GM18951 (cell line): Measurements from ENCODE around the gene SH3PXD2A.

Experiments used
- POLR2A ChIP-seq: IDR thresholded peaks from 4 replicates; pipeline ENCODE4 v1.6.1; 2011; ENCODE audit warnings: mild to moderate bottlenecking; ENCODE audit not compliant: insufficient read length, insufficient read depth; ENCODE audit errors: extremely low read depth
- in situ Hi-C: fragments of 300-500 bp; cut with MboI; formaldehyde crosslinking; loops from one replicate; pipeline ENCODE4 v1.12.0; 2022; ENCODE audit warnings: low sequenced_read_pairs, mixed read lengths, inconsistent platforms; ENCODE audit not compliant: unreplicated experiment

SH3PXD2A gene

DNA sequence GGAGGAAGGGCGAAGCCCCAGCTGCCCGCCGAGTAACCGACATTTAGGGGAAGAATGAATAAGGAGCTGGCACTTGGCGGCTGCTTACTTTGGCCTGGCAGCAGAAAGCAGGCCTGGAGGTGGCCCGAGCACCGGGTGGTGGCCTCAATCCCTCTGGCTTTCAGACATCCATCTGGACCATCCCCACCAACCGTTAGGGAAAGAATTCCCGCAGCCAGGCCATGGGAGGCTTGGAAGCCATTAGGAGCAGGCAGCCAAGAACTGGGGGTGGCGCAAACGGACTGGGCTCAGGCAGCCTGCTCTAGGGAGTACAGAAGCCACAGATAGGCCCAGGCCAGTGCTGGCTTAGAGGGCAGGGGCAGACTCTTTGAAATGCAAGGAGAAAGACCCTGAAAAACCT lies 229.2 kb downstream of the SH3PXD2A start:
- TF ChIP-seq POLR2A: no peak
- in situ Hi-C loops: no loop called here

DNA sequence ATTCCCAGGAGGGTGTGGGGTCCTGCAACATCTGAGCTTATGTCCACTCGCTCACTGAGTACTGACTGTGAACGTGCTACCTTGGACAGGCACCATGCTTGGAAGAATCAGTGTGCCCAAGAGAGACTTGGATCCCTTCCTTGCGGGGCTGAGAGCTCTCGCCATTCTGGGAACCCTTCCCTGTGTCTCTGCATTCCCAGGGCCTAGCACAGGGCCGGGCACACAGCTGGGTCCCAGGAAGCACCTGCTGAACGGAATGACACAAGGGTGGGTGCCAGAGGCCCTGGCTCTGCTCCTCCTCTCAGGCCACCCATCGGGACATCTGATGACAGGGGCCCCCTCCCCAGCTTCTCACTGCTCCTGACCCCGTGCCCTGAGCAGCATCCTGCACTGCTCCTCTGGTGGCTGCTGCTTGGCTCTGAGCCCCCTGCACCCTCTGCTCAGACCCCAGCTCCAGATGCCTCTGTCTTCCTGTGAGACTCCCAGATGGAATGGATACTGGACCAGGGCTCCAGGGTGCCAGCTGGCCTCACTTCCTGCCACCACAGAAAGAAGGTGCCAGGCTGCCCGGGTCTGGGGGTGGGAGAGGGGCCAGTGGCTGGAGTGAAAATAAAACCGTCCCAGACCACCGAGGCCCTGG lies 232.3 kb downstream of the SH3PXD2A start:
- in situ Hi-C loops: no loop called here
- no peak for TF ChIP-seq POLR2A

DNA sequence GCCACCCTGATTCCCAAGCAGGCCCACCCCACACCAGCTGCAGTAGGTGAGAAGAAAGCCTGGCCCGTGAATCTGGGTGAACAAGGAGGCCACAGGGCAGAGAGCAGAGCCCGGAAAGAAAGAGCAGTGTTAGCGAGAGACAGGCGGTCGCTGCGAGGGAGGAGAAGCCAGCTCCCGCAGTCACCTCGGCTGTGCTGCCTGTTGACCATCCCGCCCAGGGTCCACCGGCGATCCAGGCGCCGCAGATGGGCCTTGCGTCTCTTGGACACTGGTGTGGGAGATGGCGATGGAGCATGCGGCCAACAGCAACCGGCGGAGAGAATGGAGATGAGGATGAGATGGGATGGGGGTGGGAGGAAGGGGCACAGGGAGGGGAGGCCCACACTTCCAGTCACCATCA lies 233.1 kb downstream of the SH3PXD2A start:
- in situ Hi-C loops: no loop called here
- no peak for TF ChIP-seq POLR2A

DNA sequence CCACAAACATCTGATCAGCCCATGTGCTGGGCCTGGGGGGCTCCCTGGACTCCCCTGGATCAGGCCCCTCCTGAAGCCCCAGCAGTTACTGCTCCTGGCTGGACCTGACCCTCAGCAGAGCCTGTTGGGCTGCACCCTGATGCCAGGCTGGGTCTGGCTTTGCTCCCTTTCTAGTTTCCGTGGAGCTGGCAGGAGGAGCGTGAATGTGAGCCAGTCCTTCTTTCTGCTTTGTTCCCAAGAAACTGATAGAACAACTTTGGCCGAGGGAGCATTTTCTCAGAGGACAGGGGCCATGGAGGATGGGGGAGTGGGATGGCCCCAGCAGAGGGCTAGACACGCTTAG lies 233.6 kb downstream of the SH3PXD2A start:
- TF ChIP-seq POLR2A: no peak
- in situ Hi-C loops: no loop called here

DNA sequence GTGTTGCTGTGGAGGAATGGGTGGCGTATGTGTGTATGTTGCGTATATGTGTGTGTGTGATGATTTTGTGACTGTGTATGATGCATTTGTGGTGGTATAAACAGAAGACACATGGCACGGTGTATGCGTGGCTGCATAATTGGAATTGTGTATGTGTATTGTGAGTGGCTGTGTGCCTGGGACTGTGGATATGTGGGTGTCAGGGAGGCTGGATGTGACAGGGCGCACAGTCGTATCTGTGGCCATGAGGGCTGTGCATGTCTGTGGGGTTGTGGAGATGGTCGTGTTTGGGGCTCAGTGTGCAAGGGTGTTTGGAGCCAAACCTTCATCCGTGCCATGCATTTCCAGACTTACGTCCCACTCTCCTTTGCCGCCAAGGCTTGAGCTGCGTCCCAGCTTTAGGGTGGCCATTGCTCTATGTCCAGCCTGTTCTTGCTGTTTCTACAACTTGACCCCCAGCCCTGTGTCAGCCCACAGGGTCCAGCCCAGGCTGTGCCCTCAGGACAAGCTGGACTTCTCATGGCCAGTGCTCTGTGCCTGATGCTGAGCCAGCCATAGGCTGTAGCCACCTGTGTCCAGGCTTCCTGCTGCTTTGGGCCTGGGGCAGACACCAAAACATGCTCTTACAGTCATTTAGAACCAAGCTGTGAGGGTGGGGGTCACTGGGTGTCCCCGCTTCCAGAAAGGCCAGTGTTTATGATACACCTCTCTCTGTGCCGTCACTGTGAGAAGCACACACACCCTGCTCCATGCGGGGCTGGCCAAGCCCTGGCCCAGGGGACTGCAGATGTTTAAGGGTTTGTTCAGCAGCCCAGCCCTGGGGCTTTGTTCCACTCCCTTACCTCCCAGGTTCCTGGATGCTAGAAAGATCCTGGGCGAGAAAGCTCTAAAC lies 234.2 kb downstream of the SH3PXD2A start:
- in situ Hi-C loops: no loop called here
- TF ChIP-seq POLR2A: no peak

DNA sequence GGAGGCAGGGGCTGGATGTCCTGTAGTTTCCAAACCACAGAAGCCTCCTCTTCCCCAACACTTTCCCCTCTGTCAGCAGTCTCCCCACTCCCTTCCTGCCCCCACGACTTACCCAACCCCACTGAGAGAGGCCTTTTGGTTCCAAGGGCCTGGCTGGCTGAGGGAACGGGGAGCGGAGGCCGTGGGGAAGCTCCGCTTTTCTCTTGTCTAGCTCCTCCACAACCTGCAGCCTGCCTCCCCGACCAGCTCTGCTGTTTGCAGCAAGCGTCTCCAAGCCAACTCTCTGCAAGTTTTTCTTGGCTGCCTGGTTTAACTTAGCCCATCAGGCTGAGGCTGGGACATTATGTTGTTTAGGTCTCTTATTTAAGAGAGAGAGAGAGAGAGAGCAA lies 235.0 kb downstream of the SH3PXD2A start:
- TF ChIP-seq POLR2A: no peak

GRCh38 chr10:103619424-103620351 lies 235.7 kb downstream of the SH3PXD2A start:
- no peak for TF ChIP-seq POLR2A

More for the DNA sequence above, 235.0 kb downstream of the SH3PXD2A start:
- in situ Hi-C loops: no loop called here

DNA sequence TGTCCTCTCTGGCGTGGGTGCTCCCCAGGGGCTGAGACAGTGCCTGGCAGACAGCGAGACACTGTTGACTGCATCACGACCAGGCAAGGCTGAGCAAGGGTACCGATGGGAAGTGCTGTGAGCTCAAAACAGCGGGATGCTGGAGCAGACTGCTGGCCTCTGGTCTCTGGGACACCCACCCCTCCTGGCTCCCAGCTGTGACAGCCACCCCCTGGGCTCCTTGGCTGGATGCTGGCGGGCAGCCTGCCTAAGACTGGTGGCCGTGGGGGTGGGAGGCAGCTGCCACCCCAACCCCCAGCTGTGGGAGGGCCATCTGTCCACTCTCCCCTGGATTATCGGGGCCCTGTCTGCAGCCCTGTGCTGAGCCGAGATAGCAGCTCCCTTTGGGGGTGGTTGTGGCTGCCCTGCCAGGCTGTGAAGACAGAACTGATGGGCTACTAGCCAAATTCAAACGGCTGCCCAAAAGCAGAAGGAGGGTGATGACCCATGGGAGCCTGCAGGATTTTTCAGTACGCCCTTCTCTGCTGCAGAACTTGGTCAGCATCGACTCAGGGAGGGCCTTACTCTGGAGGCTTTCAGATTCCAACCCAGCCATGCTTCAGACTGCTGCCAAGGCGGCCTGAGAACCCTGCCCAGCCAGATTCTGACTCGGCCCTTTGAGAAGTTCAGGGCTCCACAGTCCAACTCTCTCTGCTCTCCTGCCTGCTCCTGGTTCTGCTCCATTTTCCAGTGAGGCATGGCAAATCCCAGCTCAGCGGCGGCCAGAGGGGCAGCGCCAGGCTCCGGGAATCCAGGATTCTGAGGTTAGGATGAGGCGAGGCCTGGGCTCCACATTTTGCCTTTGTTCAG lies 236.6 kb downstream of the SH3PXD2A start:
- in situ Hi-C loops: no loop called here
- no peak for TF ChIP-seq POLR2A

More at GRCh38 chr10:103619424-103620351, 235.7 kb downstream of the SH3PXD2A start:
- in situ Hi-C loops: no loop called here

DNA sequence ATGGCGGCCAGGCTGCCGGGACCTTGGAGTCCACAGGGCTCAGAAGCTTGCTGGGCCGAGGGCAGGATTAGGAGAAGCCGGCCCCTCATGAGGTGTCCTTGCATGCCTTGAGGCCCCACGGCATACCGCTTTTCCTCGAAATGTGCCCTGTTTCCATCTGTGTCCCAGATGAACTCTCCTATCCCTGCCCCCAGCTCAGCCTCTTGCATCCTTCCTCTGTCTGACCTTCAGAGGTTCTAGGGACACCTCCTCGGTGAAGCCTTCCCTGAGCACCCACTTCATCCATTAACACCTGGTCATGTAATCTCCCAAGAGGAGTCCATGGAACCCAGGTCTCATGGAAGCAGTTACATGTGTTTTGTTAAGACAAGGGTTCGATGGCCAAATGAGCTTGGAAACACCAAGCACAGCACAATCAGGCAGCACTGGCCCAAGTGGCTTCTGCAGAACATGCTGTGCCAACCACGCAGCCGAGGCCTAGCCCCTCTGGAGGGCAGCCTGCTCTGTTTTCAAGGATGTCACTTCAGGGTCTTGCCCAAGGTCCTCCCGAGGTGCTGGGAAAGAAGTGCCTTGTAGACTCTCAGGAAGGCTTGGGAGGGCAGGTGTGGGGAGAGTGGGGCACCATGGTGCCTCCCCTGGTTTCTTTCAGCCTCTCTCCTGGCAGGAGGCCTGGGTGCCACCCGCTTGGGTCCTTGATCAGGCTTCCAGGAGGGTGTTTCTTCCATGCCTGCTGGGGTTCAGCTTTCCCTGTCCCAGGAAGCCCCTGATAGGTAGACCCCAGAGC lies 237.6 kb downstream of the SH3PXD2A start:
- in situ Hi-C loops: no loop called here
- TF ChIP-seq POLR2A: no peak

- TF ChIP-seq POLR2A: no peak
- in situ Hi-C loops: no loop called here
Observed at GRCh38 chr10:103616705-103617601, 238.4 kb downstream of the SH3PXD2A start.
